Measurements from ENCODE around the gene LMNTD1. TPM values are rescaled to one million over a fixed set of nuclear protein-coding genes. Genes with fewer than 3 reads are reported as not detected.

Gene LMNTD1
- total RNA-seq, 1 donor from 2014 or later = not detected

DNA sequence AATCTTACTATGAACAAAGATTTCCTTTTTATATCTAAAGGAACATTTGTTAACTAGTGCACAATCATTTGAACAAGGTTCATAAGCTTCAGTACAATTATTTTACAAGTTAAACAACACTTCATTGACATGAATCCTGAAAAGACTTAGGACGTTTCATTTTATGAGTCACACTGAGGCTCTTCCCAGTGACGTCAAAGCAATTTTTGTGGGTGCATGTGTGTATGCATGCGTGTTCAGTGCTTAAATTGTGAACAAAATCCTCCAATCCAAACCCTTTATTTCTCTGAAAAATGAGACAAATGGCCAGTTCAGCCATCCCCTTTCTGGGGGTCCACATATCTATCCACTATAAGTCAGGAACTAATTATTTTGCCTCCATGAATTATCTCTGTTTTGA lies 2.9 kb downstream of the LMNTD1 start:
- Histone ChIP-seq H3K27me3 (ENCODE audit: control insufficient read depth, insufficient read depth, low read length) (no peaks in the 10 kb centered on the region), H3K36me3 (ENCODE audit: control insufficient read depth, insufficient read depth, low read length) (no peaks in the 10 kb centered on the region), H3K4me3 (ENCODE audit: low read depth, low read length) (no peak overlapping the region)
- DNase-seq (ENCODE audit: low read depth) (peak; percentile 21), FAIRE-seq (no peak)
- TF ChIP-seq, protein P1, sequence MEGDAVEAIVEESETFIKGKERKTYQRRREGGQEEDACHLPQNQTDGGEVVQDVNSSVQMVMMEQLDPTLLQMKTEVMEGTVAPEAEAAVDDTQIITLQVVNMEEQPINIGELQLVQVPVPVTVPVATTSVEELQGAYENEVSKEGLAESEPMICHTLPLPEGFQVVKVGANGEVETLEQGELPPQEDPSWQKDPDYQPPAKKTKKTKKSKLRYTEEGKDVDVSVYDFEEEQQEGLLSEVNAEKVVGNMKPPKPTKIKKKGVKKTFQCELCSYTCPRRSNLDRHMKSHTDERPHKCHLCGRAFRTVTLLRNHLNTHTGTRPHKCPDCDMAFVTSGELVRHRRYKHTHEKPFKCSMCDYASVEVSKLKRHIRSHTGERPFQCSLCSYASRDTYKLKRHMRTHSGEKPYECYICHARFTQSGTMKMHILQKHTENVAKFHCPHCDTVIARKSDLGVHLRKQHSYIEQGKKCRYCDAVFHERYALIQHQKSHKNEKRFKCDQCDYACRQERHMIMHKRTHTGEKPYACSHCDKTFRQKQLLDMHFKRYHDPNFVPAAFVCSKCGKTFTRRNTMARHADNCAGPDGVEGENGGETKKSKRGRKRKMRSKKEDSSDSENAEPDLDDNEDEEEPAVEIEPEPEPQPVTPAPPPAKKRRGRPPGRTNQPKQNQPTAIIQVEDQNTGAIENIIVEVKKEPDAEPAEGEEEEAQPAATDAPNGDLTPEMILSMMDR (IDR thresholded peaks at IDR 0.05; ENCODE audit: insufficient read depth, low read length, severe bottlenecking) = no peak

DNA sequence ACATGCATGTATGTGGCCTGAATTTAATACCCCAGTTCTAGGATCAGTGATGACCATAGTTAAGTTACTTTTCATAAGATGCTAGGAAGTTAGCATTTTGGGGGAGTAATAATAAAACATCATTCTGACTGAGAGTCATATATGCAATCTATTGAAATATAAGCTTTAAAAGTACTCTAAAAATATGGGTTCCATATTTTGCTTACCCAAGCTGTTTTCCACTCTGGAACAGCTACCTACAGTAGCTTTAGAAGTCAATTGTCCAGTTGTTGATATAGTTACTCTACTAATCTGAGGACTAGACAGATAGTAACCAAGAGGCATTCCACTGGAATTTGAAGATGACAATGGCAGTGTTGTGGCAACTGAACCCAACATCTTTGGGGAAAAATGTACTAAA lies 4.0 kb downstream of the LMNTD1 start:
- no peak for FAIRE-seq
- Histone ChIP-seq H3K27me3 (ENCODE audit: control insufficient read depth, insufficient read depth, low read length) (no peaks in the 10 kb centered on the region), H3K4me3 (ENCODE audit: low read depth, low read length) (no peak overlapping the region), H3K36me3 (ENCODE audit: control insufficient read depth, insufficient read depth, low read length) (no peaks in the 10 kb centered on the region)
- TF ChIP-seq, protein P1 (IDR thresholded peaks at IDR 0.05; ENCODE audit: insufficient read depth, low read length, severe bottlenecking) = no peak
- DNase-seq (ENCODE audit: low read depth) = no peak

GRCh38 chr12:25546318-25546717 lies 6.8 kb downstream of the LMNTD1 start:
- FAIRE-seq = no peak
- Histone ChIP-seq H3K4me3 (ENCODE audit: low read depth, low read length) (no peak overlapping the region), H3K36me3 (ENCODE audit: control insufficient read depth, insufficient read depth, low read length) (no peaks in the 10 kb centered on the region), H3K27me3 (ENCODE audit: control insufficient read depth, insufficient read depth, low read length) (no peaks in the 10 kb centered on the region)
- DNase-seq (ENCODE audit: low read depth) = no peak
- TF ChIP-seq, protein P1 (IDR thresholded peaks at IDR 0.05; ENCODE audit: insufficient read depth, low read length, severe bottlenecking) = no peak

DNA sequence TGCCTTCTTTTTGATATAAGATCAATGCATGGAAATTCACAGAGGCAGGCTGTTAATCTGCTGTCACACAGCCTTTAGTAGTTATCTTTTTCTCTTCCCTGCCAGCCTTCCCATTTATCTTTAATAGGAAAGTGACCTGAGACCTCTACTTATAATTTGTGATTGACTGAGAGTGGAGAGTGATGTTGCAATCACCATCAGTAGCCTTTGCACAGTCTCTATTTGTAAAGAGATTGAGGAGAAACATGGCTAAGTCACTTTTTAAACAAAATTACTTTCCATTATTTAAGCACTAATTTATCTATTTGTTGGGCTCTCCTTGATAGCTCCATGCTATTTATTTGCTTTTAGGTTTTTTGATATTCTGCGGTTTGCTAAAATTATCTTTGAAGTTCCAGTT lies 19.9 kb downstream of the LMNTD1 start:
- FAIRE-seq = no peak
- H3K36me3 ChIP-seq (ENCODE audit: control insufficient read depth, insufficient read depth, low read length) = no peaks in the 10 kb centered on the region
- no peak overlapping the region for H3K4me3 ChIP-seq (ENCODE audit: low read depth, low read length)
- H3K27me3 ChIP-seq (ENCODE audit: control insufficient read depth, insufficient read depth, low read length) = no peaks in the 10 kb centered on the region
- DNase-seq (ENCODE audit: low read depth) = no peak
- TF ChIP-seq, protein P1 (IDR thresholded peaks at IDR 0.05; ENCODE audit: insufficient read depth, low read length, severe bottlenecking) = no peak

GRCh38 chr12:25531502-25532052 lies 21.5 kb downstream of the LMNTD1 start:
- no peak for DNase-seq (ENCODE audit: low read depth)
- no peak for FAIRE-seq
- H3K4me3 ChIP-seq (ENCODE audit: low read depth, low read length) = no peak overlapping the region

More at GRCh38 chr12:25531502-25532052, 21.5 kb downstream of the LMNTD1 start:
- H3K27me3 ChIP-seq (ENCODE audit: control insufficient read depth, insufficient read depth, low read length) = no peaks in the 10 kb centered on the region
- TF ChIP-seq, protein P1 (IDR thresholded peaks at IDR 0.05; ENCODE audit: insufficient read depth, low read length, severe bottlenecking) = no peak
- H3K36me3 ChIP-seq (ENCODE audit: control insufficient read depth, insufficient read depth, low read length) = no peaks in the 10 kb centered on the region
